HG03378 (cell line): ENCODE measurements around the gene FAM240B.

Experiments used
- ATAC-seq: cut with Tn5 transposase; IDR thresholded peaks from one replicate; pipeline ENCODE4 v1.9.1; 2021; ENCODE audit warnings: mild to moderate bottlenecking, moderate library complexity; ENCODE audit not compliant: unreplicated experiment

Gene FAM240B

GRCh38 chr9:38671372-38671731, 48.6 kb downstream of the FAM240B start:
- no peak for ATAC-seq

GRCh38 chr9:38670542-38671371, 49.2 kb downstream of the FAM240B start:
- no peak for ATAC-seq

- no peak for ATAC-seq
These were observed 51.0 kb downstream of the FAM240B start for GRCh38 chr9:38668791-38669466.

- ATAC-seq: no peak
These were observed 57.0 kb downstream of the FAM240B start for GRCh38 chr9:38662763-38663593.

- ATAC-seq: no peak
These were observed 60.4 kb downstream of the FAM240B start for GRCh38 chr9:38659538-38659937.

- no peak for ATAC-seq
These were observed 63.0 kb downstream of the FAM240B start for GRCh38 chr9:38656896-38657295.

- no peak for ATAC-seq
These were observed 67.4 kb downstream of the FAM240B start for GRCh38 chr9:38652486-38652885.

- no peak for ATAC-seq
These were observed 67.9 kb downstream of the FAM240B start for GRCh38 chr9:38652044-38652443.

- no peak for ATAC-seq
These were observed 68.4 kb downstream of the FAM240B start for GRCh38 chr9:38651400-38652042.

- no peak for ATAC-seq
These were observed 69.4 kb downstream of the FAM240B start for GRCh38 chr9:38650564-38650963.

- ATAC-seq: no peak
These were observed 70.1 kb downstream of the FAM240B start for GRCh38 chr9:38649731-38650363.

GRCh38 chr9:38644601-38645000, 75.3 kb downstream of the FAM240B start:
- no peak for ATAC-seq
